Upper lobe of right lung (tissue), 1 donor: ENCODE data around the gene TFDP1. TPM values are rescaled to one million over a fixed set of nuclear protein-coding genes. Genes with fewer than 3 reads are reported as not detected.

Experiments used
- ATAC-seq: fragments of 200-7000 bp; cut with Tn5 transposase; one replicate; pipeline ENCODE4 v1.9.1; 2020; ENCODE audit warnings: mild to moderate bottlenecking, moderate library complexity
- DNase-seq: peaks from one replicate; pipeline ENCODE4 v3.0.0-alpha.2; 2020
- H3K27ac ChIP-seq: fragments of 200-600 bp; one replicate; pipeline ENCODE4 v1.8.0; 2022
- H3K27me3 ChIP-seq: fragments of 200-600 bp; one replicate; pipeline ENCODE4 v1.8.0; 2022; ENCODE audit warnings: mild to moderate bottlenecking
- H3K36me3 ChIP-seq: fragments of 200-600 bp; one replicate; pipeline ENCODE4 v1.8.0; 2022
- H3K4me1 ChIP-seq: fragments of 200-600 bp; one replicate; pipeline ENCODE4 v1.8.0; 2022
- H3K4me3 ChIP-seq: fragments of 200-600 bp; one replicate; pipeline ENCODE4 v1.8.0; 2022; ENCODE audit warnings: mild to moderate bottlenecking
- H3K9me3 ChIP-seq: fragments of 200-600 bp; one replicate; pipeline ENCODE4 v1.8.0; 2022
- intact Hi-C: fragments of 100-400 bp; cut with DNase I; formaldehyde crosslinking; loops from one replicate; pipeline ENCODE4 v1.11.0; 2022
- total RNA-seq: library from RNA; stranded (reverse); fragmentation: NEBNext Ultra II Directional; extraction: Animal tissue kit (Norgen Biotek cat#: 25700); gene quantifications from one replicate; pipeline ENCODE4 v1.2.1, GENCODE V29; 2021
- TF ChIP-seq, protein P1 (sequence below): fragments of 200-600 bp; IDR thresholded peaks from one replicate; pipeline ENCODE4 v1.8.0; 2022; ENCODE audit warnings: antibody characterized with exemption
- donor health status: DM: no; HTN: yes; CAD: no; lungs with severe emphysema.

Gene TFDP1
- total RNA-seq, 1 donor from 2014 or later: 42.3 TPM

DNA sequence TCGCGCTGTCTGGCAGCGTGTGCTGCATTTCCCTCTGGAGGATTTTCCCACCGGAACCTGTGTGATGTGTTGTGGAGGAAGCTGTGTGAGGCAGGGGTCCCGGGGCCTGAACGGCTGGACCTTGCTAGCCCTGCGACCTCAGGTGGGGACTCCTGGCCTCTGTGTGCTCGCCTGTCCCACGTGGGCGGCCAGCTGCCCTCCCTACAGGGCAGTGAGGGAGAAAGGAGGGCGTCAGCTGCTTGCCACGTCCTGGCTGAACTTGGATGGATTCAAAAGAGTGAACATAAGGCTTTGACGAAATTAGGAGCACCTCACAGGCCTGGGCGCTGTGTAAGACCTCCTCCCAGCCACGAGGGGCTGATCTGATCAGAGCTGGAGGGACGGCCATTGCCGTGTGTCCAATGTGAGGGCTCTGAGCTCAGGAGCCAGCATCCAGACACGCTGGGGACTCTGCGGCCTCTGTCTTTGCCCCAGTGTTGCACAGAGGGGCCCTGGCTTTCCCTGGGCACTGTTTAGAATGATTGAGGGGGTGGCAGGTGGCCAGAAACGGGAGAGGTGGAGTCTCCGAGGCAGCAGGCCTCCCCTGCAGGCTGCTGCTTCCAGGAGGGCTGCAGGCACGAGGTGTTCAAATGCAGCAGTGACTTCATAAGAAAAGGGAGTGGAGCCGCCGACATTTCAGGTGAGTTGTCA, 13.0 kb downstream of the TFDP1 start:
- Histone ChIP-seq H3K4me1 (no peaks in the 10 kb centered on the region), H3K9me3 (no peaks in the 10 kb centered on the region), H3K4me3 (no peak overlapping the region), H3K27ac (no peak overlapping the region), H3K36me3 (no peaks in the 10 kb centered on the region), H3K27me3 (no peaks in the 10 kb centered on the region)
- DNase-seq: peak; percentile 33
- TF ChIP-seq, protein P1, sequence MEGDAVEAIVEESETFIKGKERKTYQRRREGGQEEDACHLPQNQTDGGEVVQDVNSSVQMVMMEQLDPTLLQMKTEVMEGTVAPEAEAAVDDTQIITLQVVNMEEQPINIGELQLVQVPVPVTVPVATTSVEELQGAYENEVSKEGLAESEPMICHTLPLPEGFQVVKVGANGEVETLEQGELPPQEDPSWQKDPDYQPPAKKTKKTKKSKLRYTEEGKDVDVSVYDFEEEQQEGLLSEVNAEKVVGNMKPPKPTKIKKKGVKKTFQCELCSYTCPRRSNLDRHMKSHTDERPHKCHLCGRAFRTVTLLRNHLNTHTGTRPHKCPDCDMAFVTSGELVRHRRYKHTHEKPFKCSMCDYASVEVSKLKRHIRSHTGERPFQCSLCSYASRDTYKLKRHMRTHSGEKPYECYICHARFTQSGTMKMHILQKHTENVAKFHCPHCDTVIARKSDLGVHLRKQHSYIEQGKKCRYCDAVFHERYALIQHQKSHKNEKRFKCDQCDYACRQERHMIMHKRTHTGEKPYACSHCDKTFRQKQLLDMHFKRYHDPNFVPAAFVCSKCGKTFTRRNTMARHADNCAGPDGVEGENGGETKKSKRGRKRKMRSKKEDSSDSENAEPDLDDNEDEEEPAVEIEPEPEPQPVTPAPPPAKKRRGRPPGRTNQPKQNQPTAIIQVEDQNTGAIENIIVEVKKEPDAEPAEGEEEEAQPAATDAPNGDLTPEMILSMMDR: no peak
- intact Hi-C loops: no loop called here
- ATAC-seq: no peak

DNA sequence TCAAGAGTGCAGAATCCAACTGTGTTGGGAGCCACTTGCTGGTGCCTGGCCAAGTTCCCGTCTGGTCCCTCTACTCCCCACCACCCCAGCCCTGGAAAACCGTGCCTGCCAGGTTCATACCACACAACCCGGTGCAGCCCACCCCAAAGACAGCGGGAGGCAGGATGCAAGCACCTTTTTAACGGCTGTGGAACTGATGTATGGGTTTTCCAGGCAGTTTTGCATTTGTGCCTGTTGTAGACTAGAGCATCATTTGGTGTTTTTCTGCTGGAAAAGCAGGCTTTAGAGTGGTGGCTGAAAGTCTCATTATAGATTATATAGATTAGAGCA, 13.5 kb downstream of the TFDP1 start:
- Histone ChIP-seq H3K4me3 (no peak overlapping the region), H3K27me3 (no peaks in the 10 kb centered on the region), H3K4me1 (no peaks in the 10 kb centered on the region), H3K27ac (no peak overlapping the region), H3K9me3 (no peaks in the 10 kb centered on the region), H3K36me3 (no peaks in the 10 kb centered on the region)
- TF ChIP-seq, protein P1: no peak
- intact Hi-C loops: no loop called here
- no peak for ATAC-seq
- DNase-seq: peak; percentile 35

DNA sequence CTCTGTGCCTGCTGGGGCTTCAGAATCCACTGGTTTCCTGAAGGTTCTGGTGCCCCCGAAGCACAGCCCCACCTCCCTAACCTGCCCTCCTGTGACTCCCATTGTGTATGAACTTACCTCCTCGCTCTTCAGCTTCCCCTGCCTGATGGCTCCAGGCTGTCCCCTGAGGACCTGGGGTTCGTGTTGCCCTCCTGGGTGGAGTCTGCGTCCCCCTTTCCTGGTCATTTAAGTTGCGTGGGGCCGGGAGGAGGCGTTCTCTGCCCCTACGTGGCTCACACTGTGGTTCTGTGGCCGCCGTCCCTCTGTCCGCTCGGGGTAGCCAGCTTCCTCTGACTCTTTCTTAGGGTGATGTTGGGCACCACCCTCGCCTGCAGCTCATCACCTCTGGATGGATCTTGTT, 13.9 kb downstream of the TFDP1 start:
- H3K27ac ChIP-seq: no peak overlapping the region
- intact Hi-C loops: no loop called here
- TF ChIP-seq, protein P1: no peak
- no peak overlapping the region for H3K4me3 ChIP-seq
- H3K9me3 ChIP-seq: no peaks in the 10 kb centered on the region
- H3K27me3 ChIP-seq: no peaks in the 10 kb centered on the region
- H3K4me1 ChIP-seq: no peaks in the 10 kb centered on the region
- DNase-seq: peak; percentile 18
- no peaks in the 10 kb centered on the region for H3K36me3 ChIP-seq
- ATAC-seq: no peak

DNA sequence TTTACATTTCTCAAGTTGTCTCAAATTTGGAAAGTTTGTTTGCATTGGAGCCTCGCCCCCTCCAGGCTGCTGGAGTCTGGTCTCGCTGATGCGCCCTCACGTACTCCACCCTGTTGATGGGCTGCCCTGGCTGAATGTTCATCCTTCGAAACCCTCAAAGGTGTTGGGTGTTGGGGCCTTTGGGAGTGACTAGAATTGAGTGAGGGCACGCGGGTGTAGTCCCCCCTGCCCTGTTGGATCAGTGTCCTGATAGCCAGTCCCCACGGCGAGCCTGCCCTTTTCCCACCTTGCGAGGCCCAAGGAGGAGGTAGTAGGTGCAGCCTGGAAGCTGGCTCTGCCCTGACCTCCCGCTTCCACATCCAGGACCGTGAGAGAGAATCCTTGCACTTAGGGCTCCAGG, 14.8 kb downstream of the TFDP1 start:
- TF ChIP-seq, protein P1: no peak
- H3K27ac ChIP-seq: no peak overlapping the region
- intact Hi-C loops: no loop called here
- no peaks in the 10 kb centered on the region for H3K4me1 ChIP-seq
- no peak overlapping the region for H3K4me3 ChIP-seq
- DNase-seq: peak; percentile 37
- H3K36me3 ChIP-seq: no peaks in the 10 kb centered on the region
- ATAC-seq: no peak
- H3K9me3 ChIP-seq: no peaks in the 10 kb centered on the region
- no peaks in the 10 kb centered on the region for H3K27me3 ChIP-seq

DNA sequence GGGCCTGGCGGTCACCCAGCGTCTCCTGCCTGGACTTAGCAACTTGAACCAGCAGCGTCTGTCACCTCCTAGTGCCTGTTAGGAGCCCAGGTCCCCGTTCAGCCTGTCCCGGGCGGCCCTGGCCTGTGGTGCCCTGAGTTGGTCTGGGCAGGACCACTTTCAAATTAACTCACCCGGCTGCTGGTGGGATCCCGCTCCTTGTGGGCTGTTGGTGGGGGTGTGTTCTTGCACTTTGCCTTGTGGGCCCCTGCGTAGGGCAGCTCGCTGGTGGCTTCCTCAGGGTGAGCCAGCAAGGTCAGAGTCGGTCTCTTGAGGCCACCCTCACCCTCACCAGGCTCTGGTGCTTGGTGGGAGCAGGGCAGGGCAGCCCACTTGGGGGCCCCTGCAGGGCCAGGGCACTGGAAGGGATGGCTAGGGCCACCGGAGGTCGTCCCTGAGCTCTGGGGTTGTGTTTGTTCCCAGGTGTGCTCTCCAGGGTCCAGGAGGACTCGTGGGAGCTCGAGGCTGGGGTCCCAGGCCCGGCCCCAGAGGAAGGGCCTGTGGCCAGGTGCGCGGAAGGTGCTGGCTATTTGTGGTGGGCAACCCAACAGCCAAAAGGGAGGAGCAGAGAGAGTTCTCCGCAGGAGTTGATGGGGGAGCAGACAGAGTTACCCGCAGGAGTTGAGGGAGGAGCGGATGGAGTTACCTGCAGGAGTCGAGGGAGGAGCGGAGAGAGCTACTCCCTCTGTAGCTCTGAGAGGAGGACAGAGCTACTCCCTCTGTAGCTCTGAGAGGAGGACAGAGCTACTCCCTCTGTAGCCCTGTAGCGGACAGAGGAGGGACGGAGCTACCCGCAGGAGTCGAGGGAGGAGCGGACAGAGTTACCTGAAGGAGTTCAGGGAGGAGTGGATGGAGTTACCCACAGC, 16.9 kb downstream of the TFDP1 start:
- intact Hi-C loops: no loop called here
- TF ChIP-seq, protein P1: no peak
- DNase-seq: no peak
- Histone ChIP-seq H3K27me3 (no peaks in the 10 kb centered on the region), H3K36me3 (no peaks in the 10 kb centered on the region), H3K4me3 (no peak overlapping the region), H3K4me1 (no peaks in the 10 kb centered on the region), H3K9me3 (no peaks in the 10 kb centered on the region), H3K27ac (no peak overlapping the region)
- ATAC-seq: no peak
